Caco-2 (cell line): Measurements from ENCODE around the gene ZBTB16. TPM values are rescaled to one million over a fixed set of nuclear protein-coding genes. Genes with fewer than 3 reads are reported as not detected.

Experiments used
- BruUV-seq: library from RNA; stranded (reverse); fragments of 400-500 nt; replicated peaks from 2 replicates; lab custom pipeline; 2021; lab: Mats Ljungman, UMichigan
- CTCF ChIA-PET: fragments of 300-600 bp; sonication (Branson Sonifier 250); formaldehyde crosslinking; loops from one replicate; lab custom pipeline; 2022; ENCODE audit warnings: antibody characterized with exemption; lab: Charles Lee
- POLR2A ChIA-PET: fragments of 300-600 bp; sonication (Branson Sonifier 250); formaldehyde crosslinking; loops from one replicate; lab custom pipeline; 2022; ENCODE audit warnings: antibody characterized with exemption; lab: Charles Lee
- DNase-seq, 2 experiments: peaks; one replicate each; pipeline versions ENCODE4 v3.0.0 to v3.0.0-alpha.2; 2020 to 2022
- H3K27me3 ChIP-seq: replicated peaks from 2 replicates; pipeline ENCODE4 v1.6.0; 2011; ENCODE audit warnings: low read length; ENCODE audit not compliant: control insufficient read depth, insufficient read depth
- H3K36me3 ChIP-seq: 2 replicates; pipeline ENCODE4 v1.5.1; 2011; ENCODE audit warnings: low read length; ENCODE audit not compliant: control insufficient read depth, insufficient read depth
- H3K4me1 ChIP-seq: fragments of 250-450 bp; sonication (Bioruptor Pico); 2 replicates; pipeline ENCODE4 v1.5.1; 2020; ENCODE audit warnings: mild to moderate bottlenecking
- H3K4me3 ChIP-seq: 2 replicates; pipeline ENCODE4 v1.5.1; 2011; ENCODE audit warnings: low read depth, mild to moderate bottlenecking, control low read depth, low read length
- H3K9me3 ChIP-seq: fragments of 250-450 bp; sonication (Bioruptor Pico); 2 replicates; pipeline ENCODE4 v1.5.1; 2020; ENCODE audit warnings: mild to moderate bottlenecking, moderate library complexity
- H3K27ac Mint-ChIP-seq: one replicate; pipeline ENCODE4 v1.8.0; 2022; ENCODE audit warnings: mixed read lengths; ENCODE audit not compliant: unreplicated experiment
- H3K27me3 Mint-ChIP-seq: one replicate; pipeline ENCODE4 v1.8.0; 2022; ENCODE audit warnings: mixed read lengths; ENCODE audit not compliant: insufficient read depth, unreplicated experiment
- H3K36me3 Mint-ChIP-seq: one replicate; pipeline ENCODE4 v1.8.0; 2022; ENCODE audit warnings: mild to moderate bottlenecking, mixed read lengths; ENCODE audit not compliant: insufficient read depth, unreplicated experiment
- H3K4me1 Mint-ChIP-seq: one replicate; pipeline ENCODE4 v1.8.0; 2022; ENCODE audit warnings: low read depth, mixed read lengths; ENCODE audit not compliant: unreplicated experiment
- H3K4me3 Mint-ChIP-seq: one replicate; pipeline ENCODE4 v1.8.0; 2022; ENCODE audit warnings: mild to moderate bottlenecking, moderate library complexity, mixed read lengths; ENCODE audit not compliant: unreplicated experiment
- H3K9me3 Mint-ChIP-seq: one replicate; pipeline ENCODE4 v1.8.0; 2022; ENCODE audit warnings: mixed read lengths; ENCODE audit not compliant: unreplicated experiment
- CTCF ChIP-seq, 2 experiments: fragments of 200-600 bp in 1 of 2; IDR thresholded peaks; 1 replicate in 1 of 2; 2 replicates in 1 of 2; pipeline versions ENCODE4 v1.5.1 to v1.8.0; 2011 to 2022; ENCODE audit warnings: antibody characterized with exemption in 1 of 2, control low read depth in 1 of 2, inconsistent platforms in 1 of 2, low read depth in 1 of 2, low read length in 1 of 2, mild to moderate bottlenecking in 1 of 2, moderate library complexity in 1 of 2; ENCODE audit not compliant: insufficient read depth in 1 of 2, severe bottlenecking in 1 of 2, unreplicated experiment in 1 of 2
- intact Hi-C: fragments of 100-400 bp; cut with micrococcal nuclease; formaldehyde crosslinking; loops from one replicate; pipeline ENCODE4 v1.10.0; 2022; ENCODE audit not compliant: unreplicated experiment
- total RNA-seq: library from RNA; stranded (reverse); gene quantifications from 2 replicates; pipeline ENCODE4 v1.2.3, GENCODE V29; 2022

Gene ZBTB16
- total RNA-seq, 1 experiment from 2014 or later = 12.7 TPM

GRCh38 chr11:114169321-114169749 is 109.8 kb downstream of the ZBTB16 start:
- 0 out of 2 replicates have a peak, but pooled peaks cover 2% of the 10 kb centered on the region for H3K36me3 ChIP-seq
- H3K4me3 ChIP-seq = no peak overlapping the region
- no peaks in the 10 kb centered on the region for H3K9me3 ChIP-seq
- ChIA-PET CTCF (no interaction called here), POLR2A (no interaction called here)
- Mint-ChIP-seq H3K27me3 (no peaks in the 10 kb centered on the region), H3K4me1 (no peaks in the 10 kb centered on the region), H3K4me3 (no peak overlapping the region), H3K36me3 (no peaks in the 10 kb centered on the region), H3K9me3 (no peaks in the 10 kb centered on the region), H3K27ac (no peak overlapping the region)
- TF ChIP-seq CTCF (IDR thresholded peaks at IDR 0.05; ENCODE audit: insufficient read depth in 1 of 2, low read depth in 1 of 2, low read length in 1 of 2, severe bottlenecking in 1 of 2, unreplicated experiment in 1 of 2) = no peak
- peaks cover 10% of the 10 kb centered on the region for H3K4me1 ChIP-seq
- BruUV-seq = no TSS peak
- no peak for DNase-seq
- no peaks in the 10 kb centered on the region for H3K27me3 ChIP-seq
- intact Hi-C loops = no loop called here

GRCh38 chr11:114169821-114170220 is 110.3 kb downstream of the ZBTB16 start:
- CTCF ChIA-PET = no interaction called here
- POLR2A ChIA-PET = no interaction called here

GRCh38 chr11:114170226-114170625 is 110.7 kb downstream of the ZBTB16 start:
- no peak overlapping the region for H3K27ac Mint-ChIP-seq
- DNase-seq = no peak
- no TSS peak for BruUV-seq
- Histone ChIP-seq H3K4me3 (no peak overlapping the region), H3K36me3 (0 out of 2 replicates have a peak, but pooled peaks cover 2% of the 10 kb centered on the region), H3K4me1 (peaks cover 10% of the 10 kb centered on the region), H3K9me3 (no peaks in the 10 kb centered on the region), H3K27me3 (no peaks in the 10 kb centered on the region)
- no peak for TF ChIP-seq CTCF (IDR thresholded peaks at IDR 0.05; ENCODE audit: insufficient read depth in 1 of 2, low read depth in 1 of 2, low read length in 1 of 2, severe bottlenecking in 1 of 2, unreplicated experiment in 1 of 2)
- no peaks in the 10 kb centered on the region for H3K4me1 Mint-ChIP-seq
- no peak overlapping the region for H3K4me3 Mint-ChIP-seq
- no peaks in the 10 kb centered on the region for H3K27me3 Mint-ChIP-seq
- H3K36me3 Mint-ChIP-seq = no peaks in the 10 kb centered on the region
- H3K9me3 Mint-ChIP-seq = no peaks in the 10 kb centered on the region
- intact Hi-C loops = no loop called here
- POLR2A ChIA-PET = no interaction called here
- CTCF ChIA-PET = interaction anchor here (0.5 kb wide), 1 partner anchor 80 kb away, joined by 3 read pairs; no protein-coding TSS in a partner anchor

More at GRCh38 chr11:114169821-114170220, 110.3 kb downstream of the ZBTB16 start:
- no peak for DNase-seq
- no TSS peak for BruUV-seq
- no peak for TF ChIP-seq CTCF (IDR thresholded peaks at IDR 0.05; ENCODE audit: insufficient read depth in 1 of 2, low read depth in 1 of 2, low read length in 1 of 2, severe bottlenecking in 1 of 2, unreplicated experiment in 1 of 2)
- H3K4me1 Mint-ChIP-seq = no peaks in the 10 kb centered on the region
- H3K27me3 Mint-ChIP-seq = no peaks in the 10 kb centered on the region
- H3K27me3 ChIP-seq = no peaks in the 10 kb centered on the region
- no peak overlapping the region for H3K4me3 ChIP-seq
- H3K36me3 ChIP-seq = 0 out of 2 replicates have a peak, but pooled peaks cover 2% of the 10 kb centered on the region
- no peaks in the 10 kb centered on the region for H3K9me3 Mint-ChIP-seq
- intact Hi-C loops = no loop called here
- no peaks in the 10 kb centered on the region for H3K9me3 ChIP-seq
- no peaks in the 10 kb centered on the region for H3K36me3 Mint-ChIP-seq
- H3K4me1 ChIP-seq = peaks cover 10% of the 10 kb centered on the region
- H3K27ac Mint-ChIP-seq = no peak overlapping the region
- no peak overlapping the region for H3K4me3 Mint-ChIP-seq
